ENCODE data around the gene API5. TPM values are rescaled to one million over a fixed set of nuclear protein-coding genes. Genes with fewer than 3 reads are reported as not detected.
A peak's percentile ranks its signal among the peaks of the same experiment; 100 is the strongest.
"Not testable (repeated sequence)": the region's sequence is repeated elsewhere in the genome, so short reads cannot be mapped to it uniquely, and the experiment has no call there.

The API5 gene
- 42.7 TPM for polyA plus RNA-seq (ENCODE audit: insufficient read length)

DNA sequence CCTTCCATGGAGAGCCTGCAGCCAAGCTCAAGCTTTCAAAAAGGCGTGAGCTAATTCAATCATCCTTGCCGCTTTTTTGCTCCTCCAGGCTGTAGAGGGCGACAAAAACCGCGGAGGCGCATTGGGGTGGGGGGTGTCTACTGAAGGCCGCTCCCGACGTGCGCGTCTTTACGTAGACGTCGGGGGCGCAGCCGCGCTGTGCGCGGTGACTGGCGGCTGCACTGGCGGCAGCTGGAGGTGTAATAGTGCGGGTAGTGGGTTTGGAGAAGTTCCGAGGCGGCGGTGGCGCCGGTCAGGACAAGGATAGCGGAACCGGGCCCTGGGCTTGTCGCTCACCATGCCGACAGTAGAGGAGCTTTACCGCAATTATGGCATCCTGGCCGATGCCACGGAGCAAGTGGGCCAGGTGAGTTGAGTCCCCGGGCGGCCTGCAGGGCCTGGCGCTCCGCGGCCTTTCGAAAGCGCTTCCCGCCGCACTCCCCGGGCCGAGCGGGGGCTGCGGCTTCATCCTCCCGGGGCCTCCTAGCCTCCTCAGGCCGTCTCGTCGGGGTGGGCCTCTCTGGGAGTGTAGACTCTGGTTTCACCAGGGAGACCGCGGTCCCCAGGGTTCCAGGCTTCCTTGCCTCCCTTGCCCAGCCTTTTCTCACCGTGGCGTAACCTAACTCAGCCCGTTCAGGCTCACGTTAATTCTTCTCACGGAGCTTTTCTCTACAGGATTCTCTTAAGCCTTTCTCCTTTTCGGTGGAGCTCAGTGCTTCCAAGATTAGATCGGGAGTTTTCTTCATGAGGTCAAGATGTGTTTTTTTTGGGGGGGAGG, at the start of gene API5:
Gene API5 (plus strand): TSS at position 206 of the 817 bp plus-strand sequence. CDS start 132 bp downstream, at position 338.
- peak; percentile 86 for DNase-seq (ENCODE audit: low read depth)

DNA sequence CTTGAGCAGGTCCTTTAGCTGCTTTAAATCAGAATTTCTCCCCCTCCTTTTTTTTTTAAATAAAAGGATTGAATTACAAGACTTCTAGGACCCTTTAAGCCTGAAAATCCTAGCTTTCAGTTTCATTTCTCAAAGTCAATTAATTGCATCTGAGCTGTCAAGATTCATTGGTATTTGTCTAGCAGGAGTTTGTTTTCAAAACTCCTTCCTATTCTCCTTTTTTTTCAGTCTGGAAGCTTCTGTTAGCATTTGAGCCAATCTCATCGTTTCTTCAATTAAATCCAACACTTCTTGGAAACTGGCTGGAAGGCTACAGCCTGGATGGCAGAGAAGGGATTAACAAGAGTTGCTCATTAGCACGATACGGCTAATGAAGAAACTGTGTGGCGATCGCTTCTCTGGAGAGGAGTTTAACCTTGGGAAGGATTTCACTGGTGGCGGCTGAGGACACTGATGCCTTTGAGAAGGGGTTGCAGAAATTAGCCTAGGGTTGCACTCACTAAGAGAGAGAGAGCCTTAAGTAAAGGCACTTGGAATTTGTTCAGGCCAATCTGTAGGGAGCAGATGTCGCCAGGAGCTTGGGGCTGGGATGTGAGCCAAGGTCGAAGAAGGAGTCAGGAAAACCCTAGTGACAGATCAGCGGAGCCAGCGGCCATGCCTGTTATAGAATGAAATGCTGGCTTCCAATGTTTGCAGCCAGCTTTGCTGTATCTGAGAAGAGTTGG, 43.8 kb upstream of the API5 start:
- no peak for DNase-seq (ENCODE audit: low read depth)

DNA sequence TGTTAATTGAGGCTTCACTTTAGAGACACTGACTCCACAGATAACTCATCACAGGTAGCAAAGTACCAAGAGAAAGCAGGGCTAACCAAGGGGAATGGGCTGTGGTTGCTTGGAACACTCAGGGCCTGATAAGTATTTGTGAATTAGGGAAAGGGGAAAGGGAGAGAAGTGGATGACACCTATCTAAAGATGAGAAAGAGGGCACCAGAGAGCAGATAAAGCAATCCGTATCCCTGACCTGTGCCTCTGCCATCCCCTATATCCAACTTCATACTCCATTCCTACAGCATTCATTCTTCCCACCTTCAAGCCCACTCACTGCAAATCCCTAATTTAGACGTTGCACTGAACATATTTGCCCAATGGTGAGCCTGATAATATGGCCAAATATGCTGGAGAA, 43.0 kb upstream of the API5 start:
- DNase-seq (ENCODE audit: low read depth) = no peak

DNA sequence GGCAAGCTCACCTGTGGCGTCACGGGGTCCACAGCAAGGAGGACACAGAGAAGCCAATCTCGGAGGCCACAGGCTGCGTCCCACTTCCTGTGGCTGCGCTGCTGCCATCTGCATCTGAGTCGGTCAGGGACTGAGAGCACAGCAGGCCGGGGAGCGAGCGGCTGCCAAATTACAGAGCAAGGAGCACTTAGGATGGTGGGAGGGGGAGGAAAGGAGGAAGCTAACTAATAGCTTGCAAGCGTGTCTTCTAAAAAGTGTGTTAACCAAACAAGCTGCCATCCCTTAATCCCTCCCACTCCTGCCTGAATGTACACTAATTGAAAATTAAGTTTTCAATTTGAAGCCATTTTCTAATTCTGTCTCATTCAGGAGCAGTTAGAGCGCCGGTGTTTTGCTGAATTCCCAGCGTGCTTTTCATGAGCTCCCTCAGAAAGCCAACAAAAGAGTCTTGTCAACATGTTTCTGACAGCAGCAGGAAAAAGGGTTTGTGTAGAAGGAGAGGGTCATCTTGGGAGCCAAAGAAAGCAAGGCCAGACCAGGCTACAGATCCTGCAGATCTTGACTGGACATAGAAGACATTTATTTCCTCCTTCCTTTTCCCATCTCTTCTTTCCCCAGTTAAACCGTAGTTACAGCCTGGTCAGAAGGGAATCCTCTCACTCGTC, 42.4 kb upstream of the API5 start:
- no peak for DNase-seq (ENCODE audit: low read depth)

DNA sequence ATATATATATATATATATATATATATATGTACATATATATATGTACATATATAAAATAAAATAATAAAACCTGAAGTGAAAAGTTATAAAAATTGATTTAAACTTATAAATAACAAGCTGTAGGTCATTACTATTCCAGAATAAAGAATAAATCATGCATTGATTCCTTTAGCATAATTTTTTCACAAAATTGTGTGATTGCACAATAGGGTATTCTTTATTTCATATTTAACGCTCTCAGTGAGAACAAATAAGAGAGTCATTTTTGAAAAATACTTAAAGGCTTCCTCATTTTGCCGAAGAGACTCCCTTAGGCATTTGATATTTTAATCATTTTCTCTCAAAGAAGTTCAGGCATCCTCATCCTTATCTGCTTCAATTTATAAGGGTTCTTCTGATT, 41.3 kb upstream of the API5 start:
- DNase-seq (ENCODE audit: low read depth) = no peak

DNA sequence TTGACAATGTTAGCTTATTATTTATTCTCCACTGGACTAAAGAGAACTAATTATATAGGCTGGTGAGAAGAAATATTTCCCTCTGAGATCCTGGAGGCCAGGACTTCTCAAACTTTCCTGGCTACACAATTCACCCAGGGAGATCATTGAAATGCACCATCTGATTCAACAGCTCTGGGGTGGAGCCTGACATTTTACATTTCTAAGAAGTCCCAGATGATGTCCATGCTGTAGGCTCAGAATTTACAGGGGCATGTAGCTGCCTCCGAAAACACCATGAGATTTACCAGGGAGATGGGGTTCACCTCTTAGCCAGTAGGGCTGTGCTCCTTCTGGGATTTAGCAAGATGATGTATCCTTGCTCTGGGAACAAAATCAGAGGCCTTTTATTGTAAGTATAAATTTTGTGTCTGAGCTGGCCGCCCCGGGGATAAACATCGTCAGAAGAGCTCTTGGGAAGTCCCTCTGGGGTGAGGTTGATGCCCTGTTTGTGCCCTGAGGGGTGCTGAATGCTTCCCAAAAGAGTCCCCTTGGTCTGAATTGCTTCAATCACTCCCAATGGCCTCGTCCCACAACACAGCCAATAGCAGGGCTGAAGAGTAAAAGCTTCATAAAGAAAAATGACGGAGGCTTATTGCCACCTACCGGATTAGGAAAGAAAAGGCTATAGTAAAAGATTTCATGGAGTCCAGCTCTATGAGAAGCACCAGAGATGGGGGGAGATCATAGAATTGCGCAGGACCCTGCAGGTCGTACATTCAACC, 33.4 kb upstream of the API5 start:
- no peak for DNase-seq (ENCODE audit: low read depth)

DNA sequence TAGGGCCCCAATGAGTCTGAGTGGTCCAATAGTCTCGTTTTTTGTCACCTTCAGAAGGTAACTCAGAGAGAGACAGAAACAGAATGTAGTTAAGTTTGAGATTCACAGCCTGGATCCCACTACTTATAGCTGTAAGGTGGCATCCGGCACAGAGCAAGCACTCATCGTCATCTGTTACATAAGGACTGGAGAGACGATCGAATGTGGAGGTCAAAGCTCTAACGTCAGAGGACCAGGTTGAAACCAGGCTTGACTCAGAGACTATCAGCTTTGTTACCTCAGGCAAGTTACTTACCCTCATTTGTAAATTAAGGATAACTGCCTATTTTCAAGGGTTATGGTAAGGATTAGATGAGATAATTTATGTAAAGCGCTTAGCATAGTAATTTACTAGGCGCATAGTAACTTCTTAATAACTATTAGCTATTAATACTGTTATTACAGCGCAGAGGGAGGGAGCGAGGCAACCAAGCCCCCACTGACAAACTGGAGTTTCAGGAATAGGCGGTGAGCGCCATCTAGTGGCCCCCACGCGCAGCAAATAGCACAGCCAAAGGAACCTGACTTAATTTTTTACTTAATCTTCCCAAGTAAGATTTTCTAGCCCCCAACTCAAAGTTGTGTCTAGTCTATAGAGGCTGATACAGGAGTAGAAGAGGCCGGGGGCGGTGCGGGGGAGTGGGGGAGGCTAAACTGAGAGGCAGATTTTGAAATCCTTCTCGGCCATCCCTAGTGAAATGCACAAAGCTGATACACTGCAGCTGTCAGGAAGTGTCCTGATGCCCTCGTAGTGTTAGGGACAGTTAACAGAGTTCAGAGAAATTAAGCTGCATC, 29.0 kb upstream of the API5 start:
- no peak for DNase-seq (ENCODE audit: low read depth)

DNA sequence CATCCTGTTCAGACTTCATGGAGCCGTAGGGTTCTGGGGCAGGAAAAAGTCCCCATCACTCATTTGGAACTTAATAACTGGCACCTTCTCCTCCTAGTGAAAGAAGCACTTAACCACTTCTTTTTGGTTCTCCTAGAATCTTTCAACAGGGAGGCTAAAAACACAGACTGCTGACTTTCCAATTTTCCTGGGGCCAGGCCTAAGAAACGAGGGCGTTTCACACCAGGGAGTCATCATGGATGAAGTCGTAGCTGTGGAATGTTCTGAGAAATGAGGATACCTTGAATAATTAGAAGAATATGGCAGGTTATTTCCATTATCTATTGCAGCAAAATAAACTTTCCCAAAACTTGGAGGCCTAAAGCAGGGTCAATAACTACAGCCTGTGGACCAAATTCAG, 26.0 kb upstream of the API5 start:
- DNase-seq (ENCODE audit: low read depth) = no peak

DNA sequence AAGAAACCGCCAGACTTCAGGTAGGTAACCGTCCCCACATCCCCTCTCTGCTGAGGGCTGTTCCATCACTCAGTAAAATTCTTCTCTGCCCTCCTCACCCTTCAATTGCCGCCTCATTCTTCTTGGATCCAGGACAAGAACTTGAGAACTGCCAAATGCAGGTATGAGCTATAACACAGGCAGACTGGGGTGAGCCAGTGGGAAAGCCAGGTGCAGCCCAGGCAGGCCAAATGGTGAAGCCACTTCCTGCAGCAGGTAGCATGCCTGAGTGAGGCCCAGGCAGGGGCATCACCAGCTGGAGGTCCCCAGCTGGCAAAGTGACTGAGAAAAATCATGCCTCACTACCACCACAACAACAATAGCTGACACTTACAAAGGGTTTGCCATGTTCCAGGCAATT, 22.4 kb upstream of the API5 start:
- no peak for DNase-seq (ENCODE audit: low read depth)

DNA sequence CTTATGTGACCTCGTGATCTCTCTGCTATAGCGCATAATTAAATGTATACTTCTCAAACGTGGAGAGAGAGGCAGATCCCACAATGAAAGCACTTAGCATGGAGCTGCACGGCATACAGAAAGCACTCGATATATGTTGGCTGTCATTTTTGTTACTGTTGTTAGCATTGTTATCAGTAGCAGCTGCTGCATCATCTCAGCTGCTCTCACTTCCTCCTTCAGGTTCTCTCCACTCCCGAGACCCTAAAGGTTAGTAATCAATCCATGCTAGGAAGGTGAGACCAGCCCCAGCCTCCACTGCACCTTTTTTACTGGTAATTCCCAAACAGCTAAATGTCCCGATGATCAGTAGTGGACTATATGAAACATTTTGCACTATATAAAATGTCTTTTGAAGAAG, 13.4 kb upstream of the API5 start:
- no peak for DNase-seq (ENCODE audit: low read depth)

DNA sequence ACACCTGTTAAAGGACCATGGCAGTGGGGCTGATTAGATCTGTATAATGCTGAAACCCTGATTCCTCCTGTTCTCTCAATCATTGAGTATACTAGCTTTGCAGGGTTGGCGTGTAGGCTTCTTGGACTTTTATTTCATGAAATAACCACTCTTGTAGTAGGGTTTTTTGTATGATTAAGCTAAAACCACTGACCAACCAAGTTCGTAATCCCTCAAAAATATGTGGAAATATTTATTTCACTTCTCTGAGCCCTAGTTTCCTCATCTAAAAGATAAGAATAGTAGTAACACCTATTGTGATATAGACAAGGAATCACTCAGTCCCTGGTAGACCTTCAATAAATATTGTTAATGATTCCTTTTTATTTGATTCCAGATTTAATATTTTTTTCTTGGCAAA, 4.2 kb downstream of the API5 start:
- DNase-seq (ENCODE audit: low read depth) = no peak

DNA sequence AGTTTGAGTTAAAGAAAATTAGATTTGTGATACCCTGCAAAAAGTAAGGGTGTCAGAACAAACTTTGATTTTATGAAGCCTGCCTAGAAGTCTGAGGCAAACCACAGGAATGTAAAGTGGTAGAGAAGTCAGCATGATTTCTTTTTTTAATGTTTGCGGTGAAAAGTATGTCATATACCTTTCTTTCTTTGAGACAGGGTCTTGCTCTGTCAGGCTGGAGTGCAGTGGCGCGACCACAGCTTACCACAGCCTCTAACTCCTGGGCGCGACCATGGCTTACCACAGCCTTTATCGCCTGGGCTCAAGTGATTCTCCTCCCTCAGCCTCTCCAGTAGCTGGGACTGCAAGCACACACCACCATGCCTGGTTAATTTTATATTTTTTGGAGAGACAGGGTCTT, 4.7 kb downstream of the API5 start:
- DNase-seq (ENCODE audit: low read depth) = no peak

DNA sequence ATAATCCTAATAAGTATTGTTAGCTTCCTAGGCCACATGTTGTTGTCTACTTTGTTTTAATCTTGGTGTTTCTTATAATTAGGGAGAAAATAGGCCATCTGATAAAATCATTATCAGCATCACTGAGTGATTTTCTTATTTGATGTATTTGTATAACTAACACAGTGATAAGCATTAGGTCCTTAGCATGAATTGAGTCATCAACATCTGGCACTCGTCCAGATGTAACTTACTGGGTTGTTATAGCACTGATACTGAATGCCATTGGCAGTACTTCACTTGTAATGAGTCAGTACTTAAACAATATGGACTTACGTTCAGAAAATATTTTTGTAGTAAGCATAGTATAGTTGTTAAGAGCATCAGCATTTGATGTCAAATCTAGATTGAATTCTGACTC, 16.2 kb downstream of the API5 start:
- DNase-seq (ENCODE audit: low read depth) = no peak

DNA sequence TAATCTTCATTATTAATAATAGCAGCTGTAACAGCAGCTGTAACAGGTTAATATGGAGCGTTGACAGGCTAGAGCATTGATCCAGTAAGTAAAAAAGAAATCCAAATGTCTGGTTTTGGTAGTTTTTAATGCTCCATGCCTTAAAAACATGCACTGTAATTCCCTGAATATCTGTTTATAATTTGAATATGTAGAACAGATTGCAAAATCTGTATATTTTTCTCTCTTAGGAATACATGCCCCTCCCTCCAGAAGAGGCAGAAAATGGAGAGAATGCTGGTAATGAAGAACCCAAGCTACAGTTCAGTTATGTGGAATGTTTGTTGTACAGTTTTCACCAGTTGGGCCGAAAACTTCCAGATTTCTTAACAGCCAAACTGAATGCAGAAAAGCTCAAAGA, 16.7 kb downstream of the API5 start:
- no peak for DNase-seq (ENCODE audit: low read depth)

DNA sequence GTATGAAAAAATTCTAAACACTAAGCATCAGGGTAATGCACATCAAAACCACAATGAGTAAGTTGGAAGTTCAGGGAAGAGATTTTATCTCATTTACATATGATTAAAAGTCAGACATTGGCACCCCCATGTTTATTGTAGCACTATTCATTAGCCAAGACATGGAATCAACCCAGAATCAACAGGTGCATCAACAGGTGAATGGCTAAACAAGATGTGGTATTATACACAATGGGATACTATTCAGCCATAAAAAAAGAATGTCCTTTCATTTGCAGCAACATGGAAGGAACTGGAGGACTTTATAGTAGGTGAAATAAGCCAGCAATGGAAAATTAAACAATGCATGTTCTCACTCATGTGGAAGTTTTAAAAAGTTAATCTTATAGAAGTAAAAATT, 29.4 kb downstream of the API5 start:
- DNase-seq (ENCODE audit: low read depth) = no peak

DNA sequence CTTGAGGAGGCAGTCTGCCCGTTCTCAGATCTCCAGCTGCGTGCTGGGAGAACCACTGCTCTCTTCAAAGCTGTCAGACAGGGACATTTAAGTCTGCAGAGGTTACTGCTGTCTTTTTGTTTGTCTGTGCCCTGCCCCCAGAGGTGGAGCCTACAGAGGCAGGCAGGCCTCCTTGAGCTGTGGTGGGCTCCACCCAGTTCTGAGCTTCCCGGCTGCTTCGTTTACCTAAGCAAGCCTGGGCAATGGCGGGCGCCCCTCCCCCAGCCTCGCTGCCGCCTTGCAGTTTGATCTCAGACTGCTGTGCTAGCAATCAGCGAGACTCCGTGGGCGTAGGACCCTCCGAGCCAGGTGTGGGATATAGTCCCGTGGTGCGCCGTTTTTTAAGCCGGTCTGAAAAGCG, 39.6 kb downstream of the API5 start:
- not testable (repeated sequence) for DNase-seq (ENCODE audit: low read depth)

DNA sequence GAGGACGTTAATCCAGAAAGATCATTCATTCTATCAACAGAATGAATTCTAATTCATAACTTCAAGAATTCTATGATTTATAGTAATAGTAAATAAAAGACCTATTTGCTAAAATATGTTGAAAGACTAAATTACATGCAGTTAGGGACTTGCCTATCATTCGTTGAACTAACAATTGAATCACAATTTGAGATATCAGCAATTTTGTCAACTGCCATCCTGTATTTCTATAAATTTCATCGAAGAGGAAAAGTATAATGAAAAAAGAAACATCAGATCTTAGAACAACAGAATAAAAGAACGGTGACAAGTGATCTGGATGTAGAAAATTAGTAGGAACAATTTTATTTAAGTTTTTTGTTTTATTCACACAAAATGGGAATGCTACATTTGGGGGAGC, 42.5 kb downstream of the API5 start:
- no peak for DNase-seq (ENCODE audit: low read depth)

DNA sequence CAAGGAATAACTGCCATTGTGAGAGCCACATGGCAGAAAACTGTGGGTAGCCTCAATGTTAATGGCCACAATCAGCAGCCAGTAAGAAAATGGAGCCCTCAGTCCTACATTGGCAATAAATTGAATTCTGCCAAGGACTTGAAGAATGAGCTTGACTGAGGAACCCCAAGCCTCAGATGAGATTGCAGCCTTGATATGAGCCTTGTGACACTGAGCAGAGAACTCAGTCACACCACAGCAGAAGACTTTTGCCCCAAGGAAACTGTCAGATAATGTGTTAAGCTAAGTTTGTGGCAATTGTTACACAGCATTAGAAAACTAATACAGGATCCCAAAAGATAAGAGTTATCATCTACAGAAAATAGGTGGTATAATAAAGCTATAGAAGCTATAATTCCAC, 44.5 kb downstream of the API5 start:
- DNase-seq (ENCODE audit: low read depth) = no peak

DNA sequence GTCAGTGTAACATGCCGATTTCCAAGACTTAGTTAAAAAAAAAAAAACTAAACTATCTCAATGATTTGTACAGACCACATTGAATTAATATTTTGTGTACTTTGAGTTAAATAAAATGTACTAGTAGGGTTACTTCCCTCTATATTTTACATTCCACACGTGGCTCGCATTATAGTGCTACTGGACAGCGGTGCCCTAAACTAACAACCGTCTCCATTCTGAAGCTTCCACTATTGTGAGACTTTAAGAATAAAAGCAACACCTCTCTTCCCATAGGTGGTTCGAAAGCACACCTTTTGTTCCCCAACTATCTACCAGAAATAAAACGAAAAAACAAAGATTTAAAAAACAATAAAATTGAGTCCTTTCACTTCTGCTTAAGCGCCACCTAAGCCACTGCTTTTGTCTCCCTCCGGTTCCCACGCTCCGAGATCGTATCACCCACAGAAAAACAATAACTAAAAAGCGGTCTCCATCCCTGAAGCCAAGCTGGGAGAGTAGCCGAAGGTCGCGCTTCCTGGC, 46.5 kb downstream of the API5 start:
- no peak for DNase-seq (ENCODE audit: low read depth)

DNA sequence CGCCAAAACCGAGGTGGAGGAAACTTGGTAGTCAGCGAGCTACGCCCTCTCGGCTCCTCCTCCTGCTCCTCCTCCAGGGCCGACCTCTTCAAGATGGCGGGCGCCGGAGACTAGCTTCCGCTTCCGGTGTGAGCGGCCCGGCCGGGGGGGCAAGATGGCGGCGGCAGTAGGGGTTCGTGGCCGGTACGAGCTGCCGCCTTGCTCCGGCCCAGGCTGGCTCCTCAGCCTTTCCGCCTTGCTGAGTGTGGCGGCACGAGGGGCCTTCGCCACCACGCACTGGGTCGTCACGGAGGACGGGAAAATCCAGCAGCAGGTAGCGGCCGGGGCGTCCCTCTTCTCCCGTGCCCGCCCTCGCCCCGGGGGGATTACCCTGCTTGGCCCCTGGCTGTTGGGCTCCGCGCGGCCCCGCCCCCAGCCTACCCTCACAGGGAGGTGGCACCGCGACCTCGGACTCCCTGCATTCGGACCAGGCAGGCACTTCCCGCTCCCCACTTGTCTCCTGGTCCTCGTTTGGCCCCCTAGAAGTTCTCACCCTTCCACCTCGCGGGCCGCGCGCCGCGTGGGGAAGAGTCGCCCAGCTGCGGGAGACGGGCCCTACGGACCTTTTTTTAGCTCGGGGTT, 47.1 kb downstream of the API5 start, which contains the start of gene TTC17:
Gene TTC17 (plus strand): TSS at position 120 of the 621 bp plus-strand sequence. CDS start 35 bp downstream, at position 155.
- peak; percentile 78 for DNase-seq (ENCODE audit: low read depth)

Data from forelimb muscle (tissue), 1 donor.